HUDEP-2 (cell line): ENCODE measurements around the gene ALOX12.

Experiments used
- DNase-seq, 76 experiments: peaks; one replicate each; lab custom pipeline; 2025; ENCODE audit not compliant: unreplicated experiment in 76 of 76; lab: John Stamatoyannopoulos, UW

Gene ALOX12

GRCh38 chr17:7020894-7021664 is 25.2 kb downstream of the ALOX12 start:
- DNase-seq: no peak

GRCh38 chr17:7021993-7022778 is 26.3 kb downstream of the ALOX12 start:
- DNase-seq: peak in 63 of 76 experiments; percentile 20 to 79 (median 58)

GRCh38 chr17:7022781-7023571 is 27.1 kb downstream of the ALOX12 start, which contains the start of gene BCL6B:
Gene BCL6B (plus strand): TSS chr17:7023050. CDS start chr17:7023672, 622 bp downstream.
- DNase-seq: no peak

GRCh38 chr17:7023576-7024401 is 27.9 kb downstream of the ALOX12 start:
- DNase-seq: peak in 74 of 76 experiments; percentile 10 to 98 (median 88)

- DNase-seq: no peak
These were observed 28.5 kb downstream of the ALOX12 start for GRCh38 chr17:7024402-7024785.

- no peak for DNase-seq
These were observed 29.4 kb downstream of the ALOX12 start for GRCh38 chr17:7025245-7025644.

GRCh38 chr17:7026471-7027115 is 30.7 kb downstream of the ALOX12 start:
- DNase-seq: no peak

- no peak for DNase-seq
These were observed 31.5 kb downstream of the ALOX12 start for GRCh38 chr17:7027335-7027734.

- no peak for DNase-seq
These were observed 33.2 kb downstream of the ALOX12 start for GRCh38 chr17:7029096-7029495.

GRCh38 chr17:7029659-7030058 is 33.8 kb downstream of the ALOX12 start:
- DNase-seq: no peak

GRCh38 chr17:7034955-7035590 is 39.2 kb downstream of the ALOX12 start:
- DNase-seq: peak in 7 of 76 experiments; percentile 33 to 64 (median 49)

- peak; percentile 65 to 99 (median 97) for DNase-seq
These were observed 39.9 kb downstream of the ALOX12 start, which contains the start of gene SLC16A13 for GRCh38 chr17:7035591-7036368. Gene SLC16A13 (plus strand): TSS chr17:7036015. CDS start chr17:7036383, 368 bp downstream.

- no peak for DNase-seq
These were observed 42.4 kb downstream of the ALOX12 start for GRCh38 chr17:7038025-7038862.

- DNase-seq: no peak
These were observed 44.0 kb downstream of the ALOX12 start for GRCh38 chr17:7039832-7040231.

GRCh38 chr17:7041607-7042500 is 46.0 kb downstream of the ALOX12 start:
- DNase-seq: no peak

GRCh38 chr17:7042501-7043181 is 46.8 kb downstream of the ALOX12 start:
- DNase-seq: no peak
